Peyer's patch (tissue), 4 donors: Measurements from ENCODE around the gene TFAP2C.

Source experiments
- POLR2A ChIP-seq, 2 donors: fragments of 450-650 bp; IDR thresholded peaks; one replicate each; pipeline ENCODE4 v1.5.1; 2017; ENCODE audit warnings: antibody characterized with exemption in 2 of 2, mild to moderate bottlenecking in 2 of 2, moderate library complexity in 2 of 2
- TF ChIP-seq, protein P1 (sequence below), 6 experiments: fragments of 450-650 bp in 4 of 6; fragments of 200-600 bp in 2 of 6; sonication (generic) in 1 of 6; IDR thresholded peaks; one replicate each; pipeline ENCODE4 v1.5.1; 2017 to 2019; ENCODE audit warnings: antibody characterized with exemption in 6 of 6, mild to moderate bottlenecking in 3 of 6, moderate library complexity in 1 of 6

DNA sequence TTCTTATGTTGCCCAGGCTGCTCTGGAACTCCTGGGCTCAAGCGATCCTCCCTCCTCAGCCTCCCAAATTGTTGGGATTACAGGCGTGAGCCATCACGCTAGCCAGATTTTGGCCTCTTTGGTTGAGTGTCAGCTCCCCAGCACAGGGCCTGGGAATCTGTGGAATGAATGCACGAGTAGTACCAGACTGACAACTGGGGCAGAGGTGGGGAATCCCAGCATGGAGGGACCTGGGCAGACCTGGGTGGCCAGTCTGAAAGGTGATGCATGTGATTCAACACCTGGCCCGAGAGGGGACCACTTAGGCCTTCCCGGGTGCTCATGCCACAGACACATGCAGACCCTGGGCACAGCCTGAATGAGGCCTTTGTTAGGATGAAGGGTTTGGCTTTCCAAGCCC, 19.0 kb upstream of the TFAP2C start:
- TF ChIP-seq, protein P1, sequence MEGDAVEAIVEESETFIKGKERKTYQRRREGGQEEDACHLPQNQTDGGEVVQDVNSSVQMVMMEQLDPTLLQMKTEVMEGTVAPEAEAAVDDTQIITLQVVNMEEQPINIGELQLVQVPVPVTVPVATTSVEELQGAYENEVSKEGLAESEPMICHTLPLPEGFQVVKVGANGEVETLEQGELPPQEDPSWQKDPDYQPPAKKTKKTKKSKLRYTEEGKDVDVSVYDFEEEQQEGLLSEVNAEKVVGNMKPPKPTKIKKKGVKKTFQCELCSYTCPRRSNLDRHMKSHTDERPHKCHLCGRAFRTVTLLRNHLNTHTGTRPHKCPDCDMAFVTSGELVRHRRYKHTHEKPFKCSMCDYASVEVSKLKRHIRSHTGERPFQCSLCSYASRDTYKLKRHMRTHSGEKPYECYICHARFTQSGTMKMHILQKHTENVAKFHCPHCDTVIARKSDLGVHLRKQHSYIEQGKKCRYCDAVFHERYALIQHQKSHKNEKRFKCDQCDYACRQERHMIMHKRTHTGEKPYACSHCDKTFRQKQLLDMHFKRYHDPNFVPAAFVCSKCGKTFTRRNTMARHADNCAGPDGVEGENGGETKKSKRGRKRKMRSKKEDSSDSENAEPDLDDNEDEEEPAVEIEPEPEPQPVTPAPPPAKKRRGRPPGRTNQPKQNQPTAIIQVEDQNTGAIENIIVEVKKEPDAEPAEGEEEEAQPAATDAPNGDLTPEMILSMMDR (IDR thresholded peaks at IDR 0.05), result no peak
- no peak for TF ChIP-seq POLR2A (IDR thresholded peaks at IDR 0.05)
